Fibroblast of villous mesenchyme (primary cell): ENCODE measurements around the gene PFDN5. TPM values are rescaled to one million over a fixed set of nuclear protein-coding genes. Genes with fewer than 3 reads are reported as not detected.

ENCODE experiments used
- DNase-seq: peaks from one replicate; pipeline ENCODE4 v3.0.0-alpha.2; 2010; ENCODE audit warnings: low read depth
- H3K4me3 ChIP-seq: 2 replicates; pipeline ENCODE4 v1.5.1; 2011; ENCODE audit warnings: low read depth, mild to moderate bottlenecking, low read length
- total RNA-seq: library from RNA; depleted of rRNA; stranded (reverse); fragments of >200 nt; gene quantifications from 2 replicates; pipeline ENCODE4 v1.2.3, GENCODE V29; 2012
- TF ChIP-seq, protein P1 (sequence below): IDR thresholded peaks from 2 replicates; pipeline ENCODE4 v1.5.1; 2012; ENCODE audit warnings: low read depth, mild to moderate bottlenecking, low read length; ENCODE audit not compliant: insufficient read depth

The PFDN5 gene
- total RNA-seq: 328 and 382 TPM in 2 replicates

DNA sequence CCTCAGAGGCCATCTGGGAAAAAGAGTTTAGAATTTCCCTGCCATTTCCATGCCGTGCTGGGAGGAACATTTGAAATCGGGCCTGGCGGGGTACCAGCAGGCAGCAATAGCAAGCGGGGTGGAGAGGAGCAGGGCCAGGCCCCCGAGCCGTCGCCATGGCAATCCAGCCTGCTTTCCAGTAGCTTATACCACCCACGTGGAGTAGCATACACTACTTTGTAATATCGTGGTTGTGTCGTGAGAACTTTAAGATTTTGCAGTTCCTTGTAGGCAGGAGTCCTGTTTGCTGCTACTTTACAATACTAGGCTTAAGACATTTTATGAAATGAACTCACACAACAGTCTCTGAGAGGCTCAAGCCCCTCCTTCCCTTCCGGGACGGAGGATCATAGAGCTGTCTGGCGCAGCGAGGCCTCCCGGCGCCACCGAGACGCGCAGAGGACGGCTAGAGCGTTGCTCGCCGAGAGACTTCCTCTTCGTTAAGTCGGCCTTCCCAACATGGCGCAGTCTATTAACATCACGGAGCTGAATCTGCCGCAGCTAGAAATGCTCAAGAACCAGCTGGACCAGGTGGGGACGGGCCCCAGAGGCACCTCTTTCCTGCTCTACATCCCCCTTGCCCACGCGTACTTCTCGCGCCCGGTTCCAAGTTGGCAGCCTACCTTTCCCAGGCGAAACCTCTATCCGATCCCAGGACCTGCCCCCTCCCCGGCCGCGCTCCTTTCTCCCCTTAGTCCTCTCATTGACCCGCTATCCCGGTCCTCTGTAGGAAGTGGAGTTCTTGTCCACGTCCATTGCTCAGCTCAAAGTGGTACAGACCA, at the start of gene PFDN5:
Gene PFDN5 (plus strand): TSS at position 473 of the 821 bp plus-strand sequence. CDS start 26 bp downstream, at position 499.
- peak within 1 kb of the TSS; percentile 69 for H3K4me3 ChIP-seq
- TF ChIP-seq, protein P1, sequence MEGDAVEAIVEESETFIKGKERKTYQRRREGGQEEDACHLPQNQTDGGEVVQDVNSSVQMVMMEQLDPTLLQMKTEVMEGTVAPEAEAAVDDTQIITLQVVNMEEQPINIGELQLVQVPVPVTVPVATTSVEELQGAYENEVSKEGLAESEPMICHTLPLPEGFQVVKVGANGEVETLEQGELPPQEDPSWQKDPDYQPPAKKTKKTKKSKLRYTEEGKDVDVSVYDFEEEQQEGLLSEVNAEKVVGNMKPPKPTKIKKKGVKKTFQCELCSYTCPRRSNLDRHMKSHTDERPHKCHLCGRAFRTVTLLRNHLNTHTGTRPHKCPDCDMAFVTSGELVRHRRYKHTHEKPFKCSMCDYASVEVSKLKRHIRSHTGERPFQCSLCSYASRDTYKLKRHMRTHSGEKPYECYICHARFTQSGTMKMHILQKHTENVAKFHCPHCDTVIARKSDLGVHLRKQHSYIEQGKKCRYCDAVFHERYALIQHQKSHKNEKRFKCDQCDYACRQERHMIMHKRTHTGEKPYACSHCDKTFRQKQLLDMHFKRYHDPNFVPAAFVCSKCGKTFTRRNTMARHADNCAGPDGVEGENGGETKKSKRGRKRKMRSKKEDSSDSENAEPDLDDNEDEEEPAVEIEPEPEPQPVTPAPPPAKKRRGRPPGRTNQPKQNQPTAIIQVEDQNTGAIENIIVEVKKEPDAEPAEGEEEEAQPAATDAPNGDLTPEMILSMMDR: no peak
- peak; percentile 91 for DNase-seq

DNA sequence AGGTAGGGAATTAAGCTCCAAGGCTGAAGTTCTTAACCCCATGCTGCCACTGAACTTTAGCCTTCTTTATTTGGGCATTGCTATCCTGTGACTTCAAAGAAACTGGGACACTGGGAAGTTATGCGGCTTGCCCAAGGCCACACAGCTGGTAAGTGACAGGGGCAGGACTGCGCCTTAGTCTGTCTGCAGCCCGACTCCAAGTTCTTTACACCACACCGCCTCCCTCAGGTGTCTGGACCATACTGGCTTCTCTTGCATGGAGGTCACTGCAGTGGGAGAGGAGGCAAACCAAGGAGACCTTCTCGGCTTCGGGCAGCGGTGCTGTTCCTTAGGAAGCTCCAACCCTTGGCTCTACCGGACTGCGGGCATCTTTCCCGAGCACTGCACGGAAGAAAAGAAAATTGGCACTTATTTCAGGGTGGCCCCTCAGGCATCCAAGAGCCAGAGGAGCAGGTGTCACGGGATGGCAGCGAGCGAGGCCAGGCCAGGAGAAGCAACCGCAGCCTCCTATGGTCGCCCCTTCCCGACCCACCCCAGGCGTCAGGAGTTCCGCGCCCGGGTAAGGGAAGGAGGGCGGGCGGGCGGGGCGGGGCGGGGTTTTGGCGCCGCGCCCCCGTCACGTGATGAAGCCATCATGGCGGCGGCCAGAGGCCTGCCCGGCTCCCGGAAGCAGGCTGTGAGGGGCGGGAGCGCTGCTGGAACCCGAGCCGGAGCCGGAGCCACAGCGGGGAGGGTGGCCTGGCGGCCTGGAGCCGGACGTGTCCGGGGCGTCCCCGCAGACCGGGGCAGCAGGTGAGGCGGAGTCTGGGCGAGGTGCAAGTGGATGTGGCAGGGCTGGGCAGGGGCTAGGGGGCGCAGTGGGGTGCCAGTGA, 43.6 kb upstream of the PFDN5 start:
- H3K4me3 ChIP-seq: peak overlapping the region; percentile 78
- DNase-seq: peak; percentile 76
- TF ChIP-seq, protein P1: peak; percentile 30

DNA sequence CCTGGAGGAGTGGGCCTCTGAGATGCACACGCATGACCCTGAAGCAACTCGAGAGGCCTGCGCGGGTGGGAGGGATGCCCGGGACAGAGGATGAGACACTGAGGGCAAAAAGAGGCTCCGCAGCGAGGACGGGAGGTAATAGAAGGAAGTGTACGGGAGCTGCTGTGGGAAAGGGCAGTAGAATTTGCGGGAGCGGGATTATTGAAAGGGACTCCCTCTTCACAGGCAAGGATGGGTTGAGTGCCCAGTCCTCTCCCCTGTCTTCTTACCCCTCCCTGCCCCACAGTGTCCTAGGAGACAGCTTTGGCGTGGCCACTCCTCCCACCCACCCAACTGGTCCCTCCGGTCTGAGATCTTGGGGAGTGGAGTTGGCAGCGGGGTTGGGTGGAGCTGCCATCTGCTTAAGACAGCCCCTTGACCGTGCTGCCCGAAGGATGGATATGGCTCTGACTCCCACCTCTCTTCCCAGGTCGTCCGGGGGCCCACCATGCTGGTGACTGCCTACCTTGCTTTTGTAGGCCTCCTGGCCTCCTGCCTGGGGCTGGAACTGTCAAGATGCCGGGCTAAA, 42.9 kb upstream of the PFDN5 start:
- no peak for DNase-seq

DNA sequence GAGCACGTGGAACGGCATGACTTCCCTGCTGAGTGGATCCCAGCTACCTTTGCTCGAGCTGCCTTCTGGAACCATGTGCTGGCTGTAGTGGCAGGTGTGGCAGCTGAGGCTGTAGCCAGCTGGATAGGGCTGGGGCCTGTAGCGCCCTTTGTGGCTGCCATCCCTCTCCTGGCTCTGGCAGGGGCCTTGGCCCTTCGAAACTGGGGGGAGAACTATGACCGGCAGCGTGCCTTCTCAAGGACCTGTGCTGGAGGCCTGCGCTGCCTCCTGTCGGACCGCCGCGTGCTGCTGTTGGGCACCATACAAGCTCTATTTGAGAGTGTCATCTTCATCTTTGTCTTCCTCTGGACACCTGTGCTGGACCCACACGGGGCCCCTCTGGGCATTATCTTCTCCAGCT, 42.0 kb upstream of the PFDN5 start:
- H3K4me3 ChIP-seq: no peak overlapping the region
- TF ChIP-seq, protein P1: no peak
- no peak for DNase-seq

More for the DNA sequence above, 42.9 kb upstream of the PFDN5 start:
- TF ChIP-seq, protein P1: no peak
- H3K4me3 ChIP-seq: peak overlapping the region; percentile 78

DNA sequence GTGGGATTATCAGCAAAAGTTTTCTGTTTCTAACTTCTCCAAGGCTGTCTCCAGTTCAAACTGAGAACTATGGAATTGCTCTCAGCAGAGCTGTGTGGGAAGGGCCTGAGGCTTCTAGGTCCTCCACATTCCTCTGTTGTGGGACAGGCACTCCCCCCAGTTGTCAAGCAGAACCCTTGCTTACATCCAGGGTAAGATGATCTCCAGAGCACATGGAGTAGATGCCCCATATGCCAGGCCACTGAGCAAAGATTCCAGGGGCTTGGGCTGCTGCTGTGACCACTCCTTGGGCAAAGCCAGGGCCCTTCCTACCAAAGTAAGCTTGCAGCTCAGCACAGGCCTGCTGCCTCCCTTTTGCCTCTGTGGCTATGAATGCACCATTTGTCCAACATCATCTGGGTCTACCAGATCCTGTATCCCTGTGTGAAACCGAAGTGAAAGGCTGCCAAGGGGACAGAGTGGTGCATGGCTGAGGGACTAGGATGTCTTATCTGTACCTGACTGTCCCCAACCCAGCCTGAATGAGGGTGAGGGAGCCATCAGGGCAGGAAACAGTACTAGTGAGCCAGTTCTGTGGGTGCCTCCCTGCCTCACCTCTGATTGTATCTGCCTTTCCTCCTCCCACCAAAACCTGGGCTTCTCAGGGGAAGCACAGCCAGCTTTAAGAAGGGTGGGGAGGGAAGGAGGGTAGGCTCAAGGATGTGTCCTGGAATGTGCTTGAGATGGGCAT, 40.4 kb upstream of the PFDN5 start:
- no peak overlapping the region for H3K4me3 ChIP-seq
- TF ChIP-seq, protein P1: no peak
- DNase-seq: no peak

DNA sequence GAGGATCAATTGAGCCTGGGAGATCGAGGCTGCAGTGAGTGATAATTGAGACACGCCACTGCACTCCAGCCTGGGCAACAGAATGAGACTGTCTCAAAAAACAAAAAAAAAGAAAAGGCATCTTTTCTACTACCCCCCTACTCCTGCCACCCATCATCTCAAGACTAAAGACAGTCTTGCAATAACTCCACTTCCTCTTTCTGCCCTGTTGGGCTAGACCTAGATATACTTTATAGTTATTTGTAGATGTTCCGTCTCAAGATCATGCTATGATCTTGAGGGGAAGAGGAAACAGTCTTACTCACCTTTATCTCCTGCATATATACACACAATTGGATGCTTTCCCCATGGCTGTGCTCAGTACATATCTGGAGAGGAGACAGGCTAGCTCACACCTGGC, 39.3 kb upstream of the PFDN5 start:
- TF ChIP-seq, protein P1: no peak
- no peak for DNase-seq
- no peak overlapping the region for H3K4me3 ChIP-seq
